ENCODE measurements around the gene GALE. TPM values are rescaled to one million over a fixed set of nuclear protein-coding genes. Genes with fewer than 3 reads are reported as not detected.
A peak's percentile ranks its signal among the peaks of the same experiment; 100 is the strongest.

The GALE gene
- polyA plus RNA-seq, 2 of the 4 experiments (the other 2 are of a cell fraction) = 38.9 to 46.9 TPM

- TF ChIP-seq BCL3 (IDR thresholded peaks at IDR 0.05) = peak; percentile 48; the same call in 1 of the 3 replicates
- TF ChIP-seq POLR2A (IDR thresholded peaks at IDR 0.05; ENCODE audit: low read length) = peak; percentile 72
- TF ChIP-seq TP53 (CRISPR knock-in tag; IDR thresholded peaks at IDR 0.05) = peak; percentile 50; the same call in 1 of the 2 replicates
- TF ChIP-seq ELK1 (IDR thresholded peaks at IDR 0.05; ENCODE audit: low read depth, low read length) = no peak
- no peak for TF ChIP-seq HES2 (IDR thresholded peaks at IDR 0.05)
- no peak for TF ChIP-seq FOXS1 (CRISPR knock-in tag; IDR thresholded peaks at IDR 0.05)
- TF ChIP-seq EHF (CRISPR knock-in tag; IDR thresholded peaks at IDR 0.05) = no peak
- TF ChIP-seq, protein P1, sequence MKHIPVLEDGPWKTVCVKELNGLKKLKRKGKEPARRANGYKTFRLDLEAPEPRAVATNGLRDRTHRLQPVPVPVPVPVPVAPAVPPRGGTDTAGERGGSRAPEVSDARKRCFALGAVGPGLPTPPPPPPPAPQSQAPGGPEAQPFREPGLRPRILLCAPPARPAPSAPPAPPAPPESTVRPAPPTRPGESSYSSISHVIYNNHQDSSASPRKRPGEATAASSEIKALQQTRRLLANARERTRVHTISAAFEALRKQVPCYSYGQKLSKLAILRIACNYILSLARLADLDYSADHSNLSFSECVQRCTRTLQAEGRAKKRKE (CRISPR knock-in tag; IDR thresholded peaks at IDR 0.05; ENCODE audit: low read depth) = no peak
- TF ChIP-seq RCOR1 (IDR thresholded peaks at IDR 0.05; ENCODE audit: low read depth, low read length) = no peak
- TF ChIP-seq NR3C1 (IDR thresholded peaks at IDR 0.05) = no peak
- TF ChIP-seq HMGXB4 (CRISPR knock-in tag; IDR thresholded peaks at IDR 0.05; ENCODE audit: borderline replicate concordance) = no peak
- TF ChIP-seq HOXB5 (CRISPR knock-in tag; IDR thresholded peaks at IDR 0.05) = no peak
- TF ChIP-seq, protein P2, sequence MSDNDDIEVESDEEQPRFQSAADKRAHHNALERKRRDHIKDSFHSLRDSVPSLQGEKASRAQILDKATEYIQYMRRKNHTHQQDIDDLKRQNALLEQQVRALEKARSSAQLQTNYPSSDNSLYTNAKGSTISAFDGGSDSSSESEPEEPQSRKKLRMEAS (IDR thresholded peaks at IDR 0.05) = peak; percentile 62
- no peak for TF ChIP-seq GATA3 (IDR thresholded peaks at IDR 0.05; ENCODE audit: borderline replicate concordance)
- TF ChIP-seq FOSB (CRISPR knock-in tag; IDR thresholded peaks at IDR 0.05) = no peak
- no peak for TF ChIP-seq CHD4 (IDR thresholded peaks at IDR 0.05; ENCODE audit: borderline replicate concordance)
- TF ChIP-seq HDAC2 (IDR thresholded peaks at IDR 0.05) = no peak
- no peak for TF ChIP-seq ZFP36 (IDR thresholded peaks at IDR 0.05; ENCODE audit: borderline replicate concordance, partially characterized antibody)
- no peak for TF ChIP-seq CHD2 (IDR thresholded peaks at IDR 0.05; ENCODE audit: low read length, partially characterized antibody)
- TF ChIP-seq JUN (IDR thresholded peaks at IDR 0.05) = peak in 1 of 2 experiments; percentile 12; a peak in 1 of 5 replicates
- TF ChIP-seq NFE2L2 (conservative IDR thresholded peaks at IDR 0.05; ENCODE audit: low read length) = no peak
- TF ChIP-seq JUNB (IDR thresholded peaks at IDR 0.05) = no peak
- no peak for TF ChIP-seq ZC3H11A (IDR thresholded peaks at IDR 0.05)
- TF ChIP-seq CBX2 (IDR thresholded peaks at IDR 0.05; ENCODE audit: borderline replicate concordance, low read depth) = no peak
Observed at GRCh38 chr1:23799570-23800399, 769 bp downstream of the GALE start (continued).

- WGBS (ENCODE audit: missing lambda C conversion rate) = 60% methylated on average over 4 of the region's 7 CpGs
- ATAC-seq (no peak), FAIRE-seq (no peak), DNase-seq (ENCODE audit: low read depth in 1 of 2, low spot score in 1 of 2) (no peak)
- ChIA-PET CTCF (interaction anchor here (0.6 to 3.4 kb wide), 10 partner anchors 11 to 562 kb away, joined by 3 to 23 read pairs (median 4); no protein-coding TSS in a partner anchor), POLR2A (interaction anchor here (0.6 to 4.2 kb wide), 4 partner anchors 9 to 495 kb away, joined by 3 to 19 read pairs (median 4); partner anchors contain the start of genes HMGCL and LYPLA2)
- Histone ChIP-seq H3K27ac (peak overlapping the region; percentile 89 to 99), H3K4me3 (peak overlapping the region; percentile 72), H3K4me2 (peak overlapping the region; percentile 89), H3K4me1 (peaks cover 12% of the 10 kb centered on the region), H3K9me3 (no peaks in the 10 kb centered on the region)
- TF ChIP-seq JUN (IDR thresholded peaks at IDR 0.05) = 0 out of 5 replicates have a peak, but pooled peaks of 1 of the 2 experiments have one; percentile 4
- TF ChIP-seq, protein P3, sequence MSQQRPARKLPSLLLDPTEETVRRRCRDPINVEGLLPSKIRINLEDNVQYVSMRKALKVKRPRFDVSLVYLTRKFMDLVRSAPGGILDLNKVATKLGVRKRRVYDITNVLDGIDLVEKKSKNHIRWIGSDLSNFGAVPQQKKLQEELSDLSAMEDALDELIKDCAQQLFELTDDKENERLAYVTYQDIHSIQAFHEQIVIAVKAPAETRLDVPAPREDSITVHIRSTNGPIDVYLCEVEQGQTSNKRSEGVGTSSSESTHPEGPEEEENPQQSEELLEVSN (IDR thresholded peaks at IDR 0.05; ENCODE audit: borderline replicate concordance, low read depth) = 0 out of 2 replicates have a peak, but pooled peaks have one; percentile 15
- no peak for TF ChIP-seq RFX5 (IDR thresholded peaks at IDR 0.05)
Observed at GRCh38 chr1:23799255-23799569, 1.3 kb downstream of the GALE start.
